ENCODE data around the gene PAFAH1B2.
"Not testable (repeated sequence)": the region's sequence is repeated elsewhere in the genome, so short reads cannot be mapped to it uniquely, and the experiment has no call there.

Gene PAFAH1B2

DNA sequence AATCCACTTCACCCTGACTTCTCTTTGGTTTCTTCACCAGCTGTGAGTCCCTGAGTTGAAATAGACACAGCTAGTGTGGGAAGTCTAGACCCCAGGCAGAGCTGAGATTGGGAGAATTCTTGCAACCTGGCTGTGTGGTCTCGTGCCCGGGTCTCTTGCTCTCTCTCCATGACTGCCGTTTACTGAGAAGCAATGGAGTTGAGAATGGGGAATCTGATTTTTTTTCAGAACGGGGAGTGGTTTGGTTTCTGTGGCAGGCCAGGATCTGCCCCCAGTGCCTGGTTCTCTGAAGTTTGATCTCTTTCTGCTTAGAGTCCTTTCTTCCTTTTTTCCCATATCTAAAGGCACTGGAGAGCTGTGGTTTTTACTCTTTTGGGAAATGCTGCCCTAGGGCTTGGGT is 35.9 kb downstream of the PAFAH1B2 start:
- Histone ChIP-seq H3K4me3 (ENCODE audit: low read depth, low read length) (no peak overlapping the region), H3K9me3 (ENCODE audit: severe bottlenecking) (no peaks in the 10 kb centered on the region), H3K27me3 (ENCODE audit: insufficient read depth, low read depth, severe bottlenecking) (no peaks in the 10 kb centered on the region), H3K36me3 (peaks cover 20% of the 10 kb centered on the region), H3K27ac (no peak overlapping the region)
- no peak for DNase-seq
- no peak for TF ChIP-seq CTCF (IDR thresholded peaks at IDR 0.05; ENCODE audit: low read depth, low read length)

DNA sequence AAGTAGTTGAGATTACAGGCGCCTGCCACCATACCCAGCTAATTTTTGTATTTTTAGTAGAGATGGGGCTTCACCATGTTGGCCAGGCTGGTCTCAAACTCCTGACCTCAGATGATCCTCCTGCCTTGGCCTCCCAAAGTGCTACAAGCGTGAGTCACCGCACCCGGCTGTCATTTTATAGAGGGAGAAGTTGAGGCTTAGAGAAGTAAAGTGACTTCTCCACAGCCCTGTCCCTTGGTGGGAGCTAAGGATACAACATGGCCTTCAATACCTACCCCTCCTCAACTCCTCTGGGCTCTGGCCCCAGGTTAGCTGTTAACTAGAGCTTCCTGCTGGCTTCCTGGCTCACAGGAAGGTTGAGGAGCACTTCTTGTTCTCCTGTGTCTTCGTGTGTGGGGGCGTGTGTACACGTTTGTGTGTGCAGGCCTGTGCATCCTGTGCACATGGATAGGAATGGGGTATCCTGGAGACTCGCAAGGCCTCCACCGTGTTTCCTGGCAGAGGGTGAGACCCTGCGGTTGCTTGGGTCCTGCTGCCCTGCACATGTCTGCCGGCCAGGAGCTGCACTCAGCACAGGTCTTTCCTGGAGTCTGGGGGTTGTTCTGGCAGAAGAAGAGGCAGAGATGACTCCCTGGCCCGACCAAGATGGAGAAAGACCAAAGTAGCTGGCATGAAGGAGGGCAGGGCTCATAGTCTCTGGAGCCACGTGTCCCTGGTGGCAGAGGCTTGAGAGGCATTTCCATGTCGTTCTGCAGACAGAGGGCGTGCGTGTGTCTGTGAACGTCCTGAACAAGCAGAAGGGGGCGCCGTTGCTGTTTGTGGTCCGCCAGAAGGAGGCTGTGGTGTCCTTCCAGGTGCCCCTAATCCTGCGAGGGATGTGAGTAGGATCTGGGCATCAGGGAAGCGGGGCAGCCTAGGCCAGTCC is 36.8 kb downstream of the PAFAH1B2 start:
- Histone ChIP-seq H3K4me3 (ENCODE audit: low read depth, low read length) (no peak overlapping the region), H3K9me3 (ENCODE audit: severe bottlenecking) (no peaks in the 10 kb centered on the region), H3K27me3 (ENCODE audit: insufficient read depth, low read depth, severe bottlenecking) (no peaks in the 10 kb centered on the region), H3K27ac (no peak overlapping the region), H3K36me3 (peaks cover 22% of the 10 kb centered on the region)
- peak; percentile 97 for TF ChIP-seq CTCF (IDR thresholded peaks at IDR 0.05; ENCODE audit: low read depth, low read length)
- DNase-seq: peak; percentile 89

- TF ChIP-seq CTCF (IDR thresholded peaks at IDR 0.05; ENCODE audit: low read depth, low read length): no peak
- Histone ChIP-seq H3K36me3 (peaks cover 16% of the 10 kb centered on the region), H3K4me3 (ENCODE audit: low read depth, low read length) (no peak overlapping the region), H3K9me3 (ENCODE audit: severe bottlenecking) (no peaks in the 10 kb centered on the region), H3K27ac (no peak overlapping the region), H3K27me3 (ENCODE audit: insufficient read depth, low read depth, severe bottlenecking) (no peaks in the 10 kb centered on the region)
- DNase-seq: no peak
These were observed 37.8 kb downstream of the PAFAH1B2 start for GRCh38 chr11:117181586-117182550.

DNA sequence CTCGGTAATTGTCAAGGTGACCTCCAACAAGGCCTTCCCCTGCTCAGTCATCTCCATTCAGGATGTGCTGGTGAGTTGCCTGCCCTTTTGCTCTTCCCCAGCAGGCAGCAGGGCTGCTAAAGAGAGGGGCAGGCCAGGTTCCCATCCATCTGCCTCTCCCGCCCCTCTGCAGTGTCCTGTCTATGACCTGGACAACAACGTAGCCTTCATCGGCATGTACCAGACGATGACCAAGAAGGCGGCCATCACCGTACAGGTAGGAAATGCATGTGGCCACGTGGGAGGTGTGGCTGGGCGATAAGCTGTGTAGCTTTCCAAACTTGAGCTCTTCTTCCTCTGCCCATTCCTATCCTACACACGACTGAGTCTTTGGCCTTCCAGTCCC is 38.5 kb downstream of the PAFAH1B2 start:
- Histone ChIP-seq H3K9me3 (ENCODE audit: severe bottlenecking) (no peaks in the 10 kb centered on the region), H3K36me3 (peaks cover 19% of the 10 kb centered on the region), H3K4me3 (ENCODE audit: low read depth, low read length) (no peak overlapping the region), H3K27me3 (ENCODE audit: insufficient read depth, low read depth, severe bottlenecking) (no peaks in the 10 kb centered on the region), H3K27ac (no peak overlapping the region)
- no peak for DNase-seq
- TF ChIP-seq CTCF (IDR thresholded peaks at IDR 0.05; ENCODE audit: low read depth, low read length): no peak

DNA sequence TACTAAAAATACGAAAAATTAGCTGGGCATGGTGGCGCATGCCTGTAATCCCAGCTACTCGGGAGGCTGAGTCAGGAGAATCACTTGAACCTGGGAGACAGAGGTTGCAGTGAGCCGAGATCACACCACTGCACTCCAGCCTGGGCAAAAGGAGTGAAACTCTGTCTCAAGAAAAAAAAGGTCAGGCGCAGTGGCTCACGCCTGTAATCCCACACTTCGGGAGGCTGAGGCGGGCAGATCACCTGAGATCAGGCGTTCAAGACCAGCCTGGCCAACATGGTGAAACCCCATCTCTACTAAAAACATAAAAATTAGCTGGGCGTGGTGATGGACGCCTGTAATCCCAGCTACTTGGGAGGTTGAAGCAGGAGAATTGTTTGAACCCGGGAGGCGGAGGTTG is 39.1 kb downstream of the PAFAH1B2 start:
- H3K9me3 ChIP-seq (ENCODE audit: severe bottlenecking); H3K27me3 ChIP-seq (ENCODE audit: insufficient read depth, low read depth, severe bottlenecking): not testable (repeated sequence)

More for the DNA sequence above, 39.1 kb downstream of the PAFAH1B2 start:
- not testable (repeated sequence) for H3K4me3 ChIP-seq (ENCODE audit: low read depth, low read length); H3K27ac ChIP-seq; DNase-seq
- peaks cover 21% of the 10 kb centered on the region for H3K36me3 ChIP-seq
